Suprapubic skin (tissue), 4 donors: ENCODE data around the gene KRTAP27-1. TPM values are rescaled to one million over a fixed set of nuclear protein-coding genes. Genes with fewer than 3 reads are reported as not detected.

ENCODE experiments used
- DNase-seq, 2 donors: peaks; one replicate each; pipeline ENCODE4 v3.0.0-alpha.2; 2019; ENCODE audit warnings: low spot score in 2 of 2
- H3K27ac ChIP-seq: fragments of 200-600 bp; sonication (generic); one replicate; pipeline ENCODE4 v1.5.1; 2019
- H3K27me3 ChIP-seq: fragments of 200-600 bp; sonication (generic); one replicate; pipeline ENCODE4 v1.5.1; 2019
- H3K36me3 ChIP-seq: fragments of 200-600 bp; sonication (generic); one replicate; pipeline ENCODE4 v1.5.1; 2019
- H3K4me1 ChIP-seq: fragments of 200-600 bp; sonication (generic); one replicate; pipeline ENCODE4 v1.5.1; 2019
- H3K4me3 ChIP-seq: fragments of 200-600 bp; sonication (generic); one replicate; pipeline ENCODE4 v1.5.1; 2019; ENCODE audit warnings: mild to moderate bottlenecking
- H3K9me3 ChIP-seq: fragments of 200-600 bp; sonication (generic); one replicate; pipeline ENCODE4 v1.5.1; 2019
- CTCF ChIP-seq, 2 donors: fragments of 200-600 bp in 1 of 2; fragments of 450-650 bp in 1 of 2; sonication (generic) in 1 of 2; IDR thresholded peaks; one replicate each; pipeline ENCODE4 v1.5.1; 2016 to 2019; ENCODE audit warnings: antibody characterized with exemption in 2 of 2, mild to moderate bottlenecking in 1 of 2, moderate library complexity in 1 of 2
- EP300 ChIP-seq: sonication (generic); formaldehyde crosslinking; IDR thresholded peaks from one replicate; pipeline ENCODE4 v1.6.1; 2017; ENCODE audit warnings: antibody characterized with exemption
- POLR2A ChIP-seq, 2 donors: fragments of 450-650 bp; IDR thresholded peaks; one replicate each; pipeline ENCODE4 v1.6.1; 2017; ENCODE audit warnings: antibody characterized with exemption in 2 of 2, mild to moderate bottlenecking in 2 of 2, moderate library complexity in 2 of 2
- POLR2AphosphoS5 ChIP-seq, 3 donors: sonication (generic); formaldehyde crosslinking; IDR thresholded peaks; one replicate each; pipeline ENCODE4 v1.6.1; 2017; ENCODE audit warnings: antibody characterized with exemption in 3 of 3
- WGBS: methylation state at CpG from one replicate; pipeline ENCODE4 v1.1.5; 2018; 5-methylcytosine and 5-hydroxymethylcytosine counted together
- total RNA-seq, 4 donors: library from RNA; depleted of rRNA; stranded (reverse); fragments of >200 nt; gene quantifications; one replicate each; pipeline ENCODE4 v1.1.0, GENCODE V29; 2016

KRTAP27-1 gene
- total RNA-seq: not detected

GRCh38 chr21:30337276-30337744 lies at the start of gene KRTAP27-1:
Gene KRTAP27-1, minus strand, starts transcription at chr21:30337694. Its CDS starts 26 bp downstream, at chr21:30337668.
- H3K36me3 ChIP-seq: no peaks in the 10 kb centered on the region
- no peak for DNase-seq
- WGBS: 93% methylated on average over 6 of the region's 6 CpGs
- no peaks in the 10 kb centered on the region for H3K4me1 ChIP-seq
- no peak within 1 kb of the TSS for H3K4me3 ChIP-seq
- H3K27ac ChIP-seq: no peak within 1 kb of the TSS
- TF ChIP-seq EP300 (no peak), POLR2A (IDR thresholded peaks at IDR 0.05) (no peak), POLR2AphosphoS5 (IDR thresholded peaks at IDR 0.05) (no peak), CTCF (IDR thresholded peaks at IDR 0.05) (no peak)
- no peaks in the 10 kb centered on the region for H3K9me3 ChIP-seq
- no peaks in the 10 kb centered on the region for H3K27me3 ChIP-seq

GRCh38 chr21:30382201-30382600 lies 44.7 kb upstream of the KRTAP27-1 start:
- H3K4me1 ChIP-seq: no peaks in the 10 kb centered on the region
- no peaks in the 10 kb centered on the region for H3K27me3 ChIP-seq
- no peaks in the 10 kb centered on the region for H3K9me3 ChIP-seq
- 48% methylated on average over 1 of the region's 1 CpG for WGBS
- TF ChIP-seq CTCF (IDR thresholded peaks at IDR 0.05) (no peak), POLR2AphosphoS5 (IDR thresholded peaks at IDR 0.05) (no peak), EP300 (no peak), POLR2A (IDR thresholded peaks at IDR 0.05) (no peak)
- H3K27ac ChIP-seq: no peak overlapping the region
- no peaks in the 10 kb centered on the region for H3K36me3 ChIP-seq
- no peak for DNase-seq
- no peak overlapping the region for H3K4me3 ChIP-seq

- H3K36me3 ChIP-seq: no peaks in the 10 kb centered on the region
- H3K27ac ChIP-seq: no peak within 1 kb of the TSS
- H3K4me1 ChIP-seq: no peaks in the 10 kb centered on the region
- no peak for TF ChIP-seq POLR2A (IDR thresholded peaks at IDR 0.05)
- TF ChIP-seq EP300: no peak
- no peak for TF ChIP-seq CTCF (IDR thresholded peaks at IDR 0.05)
- TF ChIP-seq POLR2AphosphoS5 (IDR thresholded peaks at IDR 0.05): no peak
- H3K4me3 ChIP-seq: no peak within 1 kb of the TSS
- no peaks in the 10 kb centered on the region for H3K9me3 ChIP-seq
- no peaks in the 10 kb centered on the region for H3K27me3 ChIP-seq
- DNase-seq: no peak
- 86% methylated on average over 5 of the region's 5 CpGs for WGBS
Measured at GRCh38 chr21:30372139-30372770, 34.8 kb upstream of the KRTAP27-1 start, which contains the start of gene KRTAP13-2. Gene KRTAP13-2, minus strand, starts transcription at chr21:30372271. Its CDS starts 58 bp downstream, at chr21:30372213.

- H3K4me1 ChIP-seq: no peaks in the 10 kb centered on the region
- TF ChIP-seq EP300: no peak
- no peak for TF ChIP-seq POLR2A (IDR thresholded peaks at IDR 0.05)
- H3K27me3 ChIP-seq: no peaks in the 10 kb centered on the region
- no peak overlapping the region for H3K4me3 ChIP-seq
- no peaks in the 10 kb centered on the region for H3K9me3 ChIP-seq
- 57% methylated on average over 3 of the region's 3 CpGs for WGBS
- DNase-seq: no peak
- H3K27ac ChIP-seq: no peak overlapping the region
- no peaks in the 10 kb centered on the region for H3K36me3 ChIP-seq
Measured at GRCh38 chr21:30355906-30356305, 18.4 kb upstream of the KRTAP27-1 start.

- no peak for TF ChIP-seq CTCF (IDR thresholded peaks at IDR 0.05)
- TF ChIP-seq POLR2AphosphoS5 (IDR thresholded peaks at IDR 0.05): no peak
- TF ChIP-seq EP300: no peak
- TF ChIP-seq POLR2A (IDR thresholded peaks at IDR 0.05): no peak
- no peaks in the 10 kb centered on the region for H3K27me3 ChIP-seq
- no peaks in the 10 kb centered on the region for H3K36me3 ChIP-seq
- H3K4me1 ChIP-seq: no peaks in the 10 kb centered on the region
- no peak for DNase-seq
- H3K27ac ChIP-seq: no peak overlapping the region
- 68% methylated on average over 1 of the region's 1 CpG for WGBS
- no peaks in the 10 kb centered on the region for H3K9me3 ChIP-seq
- H3K4me3 ChIP-seq: no peak overlapping the region
Measured at GRCh38 chr21:30354308-30355005, 17.0 kb upstream of the KRTAP27-1 start.
